ENCODE measurements around the gene TMEM120B.
A peak's percentile ranks its signal among the peaks of the same experiment; 100 is the strongest.
"Not testable (repeated sequence)": the region's sequence is repeated elsewhere in the genome, so short reads cannot be mapped to it uniquely, and the experiment has no call there.

The TMEM120B gene

DNA sequence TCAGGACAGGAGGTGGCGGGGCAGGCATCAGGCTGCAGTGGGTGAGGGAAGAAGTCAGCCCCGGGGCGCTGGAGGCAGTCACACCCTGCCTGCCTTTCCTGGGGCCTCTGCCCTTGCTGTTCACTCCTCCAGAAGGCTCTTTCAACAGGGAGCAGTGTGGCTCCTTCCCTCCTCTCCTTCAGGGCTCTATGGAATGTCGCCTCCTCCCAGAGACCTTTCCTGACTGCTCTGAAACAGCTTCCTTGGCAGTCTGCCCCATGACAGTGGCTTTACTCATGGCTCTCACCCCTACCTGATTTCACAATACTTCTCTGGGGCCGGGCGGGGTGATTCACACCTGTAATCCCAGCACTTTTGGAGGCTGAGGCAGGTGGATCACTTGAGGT lies 73.9 kb downstream of the TMEM120B start:
- CTCF ChIA-PET, result interaction anchor here (0.7 to 1.0 kb wide), 2 partner anchors 9 to 16 kb away, joined by 3 to 5 read pairs; no protein-coding TSS in a partner anchor
- peak overlapping the region; percentile 90 for H3K27ac ChIP-seq
- peak; percentile 89 for DNase-seq (ENCODE audit: low spot score)
- TF ChIP-seq, protein P1, sequence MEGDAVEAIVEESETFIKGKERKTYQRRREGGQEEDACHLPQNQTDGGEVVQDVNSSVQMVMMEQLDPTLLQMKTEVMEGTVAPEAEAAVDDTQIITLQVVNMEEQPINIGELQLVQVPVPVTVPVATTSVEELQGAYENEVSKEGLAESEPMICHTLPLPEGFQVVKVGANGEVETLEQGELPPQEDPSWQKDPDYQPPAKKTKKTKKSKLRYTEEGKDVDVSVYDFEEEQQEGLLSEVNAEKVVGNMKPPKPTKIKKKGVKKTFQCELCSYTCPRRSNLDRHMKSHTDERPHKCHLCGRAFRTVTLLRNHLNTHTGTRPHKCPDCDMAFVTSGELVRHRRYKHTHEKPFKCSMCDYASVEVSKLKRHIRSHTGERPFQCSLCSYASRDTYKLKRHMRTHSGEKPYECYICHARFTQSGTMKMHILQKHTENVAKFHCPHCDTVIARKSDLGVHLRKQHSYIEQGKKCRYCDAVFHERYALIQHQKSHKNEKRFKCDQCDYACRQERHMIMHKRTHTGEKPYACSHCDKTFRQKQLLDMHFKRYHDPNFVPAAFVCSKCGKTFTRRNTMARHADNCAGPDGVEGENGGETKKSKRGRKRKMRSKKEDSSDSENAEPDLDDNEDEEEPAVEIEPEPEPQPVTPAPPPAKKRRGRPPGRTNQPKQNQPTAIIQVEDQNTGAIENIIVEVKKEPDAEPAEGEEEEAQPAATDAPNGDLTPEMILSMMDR (conservative IDR thresholded peaks at IDR 0.05; ENCODE audit: low read depth), result no peak
- POLR2A ChIA-PET (ENCODE audit: low non-redundant PET), result interaction anchor here (1.0 kb wide), 1 partner anchor 102 kb away, joined by 3 read pairs; the partner anchor contains the start of gene PSMD9

DNA sequence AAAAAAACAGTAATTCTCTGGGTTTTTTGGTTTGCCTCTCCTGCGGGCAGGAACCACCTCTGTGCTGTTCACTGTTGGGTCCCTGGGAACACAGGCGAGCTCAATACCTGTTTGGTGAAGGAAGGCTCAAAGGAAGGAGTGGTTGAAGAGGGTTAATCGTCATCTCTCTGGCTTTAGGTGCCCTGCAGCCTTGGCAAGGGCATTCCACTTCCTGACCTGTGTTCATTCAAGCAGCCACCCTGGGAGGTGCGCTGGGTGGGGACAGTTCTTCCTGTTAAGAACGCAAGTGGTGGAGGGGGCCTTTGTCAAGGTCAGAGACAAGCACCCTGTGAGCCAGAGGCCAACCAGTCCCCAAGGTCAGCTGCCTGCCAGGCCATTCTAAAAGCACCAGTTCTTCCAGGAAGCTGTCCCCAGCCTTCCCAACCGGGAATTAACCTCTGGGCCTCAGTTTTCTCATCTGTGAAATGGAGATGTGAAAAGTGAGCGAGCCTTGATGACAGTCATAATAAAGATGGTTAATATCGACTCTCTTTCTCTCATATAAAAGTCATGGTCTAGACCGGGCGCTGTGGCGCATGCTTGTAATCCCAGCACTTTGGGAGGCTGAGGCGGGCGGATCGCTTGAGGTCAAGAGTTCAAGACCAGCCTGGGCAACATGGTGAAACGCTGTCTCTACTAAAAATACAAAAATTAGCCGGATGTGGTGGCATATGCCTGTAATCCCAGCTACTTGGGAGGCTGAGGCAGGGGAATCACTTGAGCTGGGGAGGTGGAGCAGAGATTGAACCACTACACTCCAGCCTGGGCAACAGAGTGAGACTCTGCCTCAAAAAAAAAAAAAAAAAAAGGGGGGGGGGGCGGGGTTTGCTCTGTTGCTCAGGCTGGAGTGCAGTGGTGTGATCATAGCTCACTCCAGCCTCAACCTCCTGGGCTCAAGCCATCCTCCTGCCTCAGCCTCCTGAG lies 74.8 kb downstream of the TMEM120B start:
- POLR2A ChIA-PET (ENCODE audit: low non-redundant PET), result interaction anchor here (1.0 kb wide), 1 partner anchor 101 kb away, joined by 3 read pairs; the partner anchor contains the start of gene PSMD9
- DNase-seq (ENCODE audit: low spot score), result no peak
- CTCF ChIA-PET, result interaction anchor here (0.6 to 1.0 kb wide), 3 partner anchors 8 to 17 kb away, joined by 3 to 8 read pairs (median 5); no protein-coding TSS in a partner anchor
- H3K27ac ChIP-seq, result peak overlapping the region; percentile 90
- TF ChIP-seq, protein P1 (conservative IDR thresholded peaks at IDR 0.05; ENCODE audit: low read depth), result no peak

DNA sequence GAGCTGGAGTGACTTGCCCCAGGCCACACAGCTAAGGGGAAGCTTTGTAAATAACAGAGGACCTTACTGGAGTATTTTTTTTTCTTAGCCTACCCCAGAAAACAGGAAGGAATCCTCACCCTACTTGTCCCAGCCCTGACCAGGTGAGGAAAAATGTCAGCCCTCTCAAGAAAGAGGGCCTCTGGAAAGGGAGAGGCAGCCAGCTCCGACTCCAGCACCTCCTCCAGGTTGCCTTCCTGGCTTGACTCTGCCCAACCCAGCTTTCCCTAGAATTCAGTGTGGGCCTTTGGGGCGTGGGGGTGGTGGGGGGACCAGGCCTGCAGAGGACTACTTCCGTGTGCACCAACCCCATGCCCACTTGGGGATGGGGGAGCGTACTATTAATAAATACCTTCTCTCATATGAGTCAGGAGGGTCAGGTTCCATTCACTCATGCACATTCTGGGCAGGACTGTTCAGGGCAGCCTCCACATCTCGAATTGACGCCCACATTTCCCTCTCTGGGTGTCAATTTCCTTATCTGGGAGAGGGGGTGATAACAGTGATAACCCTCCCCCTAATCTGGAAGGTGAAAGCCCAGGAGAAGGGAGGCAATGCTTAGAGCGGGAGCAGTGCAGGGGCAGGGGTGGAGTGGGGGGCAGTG lies 75.7 kb downstream of the TMEM120B start:
- ChIA-PET CTCF (interaction anchor here (0.6 kb wide), 1 partner anchor 12 kb away, joined by 8 read pairs; no protein-coding TSS in a partner anchor), POLR2A (ENCODE audit: low non-redundant PET) (no interaction called here)
- TF ChIP-seq, protein P1 (conservative IDR thresholded peaks at IDR 0.05; ENCODE audit: low read depth), result no peak
- DNase-seq (ENCODE audit: low spot score), result no peak
- 0 out of 2 replicates have a peak overlapping the region, but pooled peaks have one; percentile 4 for H3K27ac ChIP-seq

DNA sequence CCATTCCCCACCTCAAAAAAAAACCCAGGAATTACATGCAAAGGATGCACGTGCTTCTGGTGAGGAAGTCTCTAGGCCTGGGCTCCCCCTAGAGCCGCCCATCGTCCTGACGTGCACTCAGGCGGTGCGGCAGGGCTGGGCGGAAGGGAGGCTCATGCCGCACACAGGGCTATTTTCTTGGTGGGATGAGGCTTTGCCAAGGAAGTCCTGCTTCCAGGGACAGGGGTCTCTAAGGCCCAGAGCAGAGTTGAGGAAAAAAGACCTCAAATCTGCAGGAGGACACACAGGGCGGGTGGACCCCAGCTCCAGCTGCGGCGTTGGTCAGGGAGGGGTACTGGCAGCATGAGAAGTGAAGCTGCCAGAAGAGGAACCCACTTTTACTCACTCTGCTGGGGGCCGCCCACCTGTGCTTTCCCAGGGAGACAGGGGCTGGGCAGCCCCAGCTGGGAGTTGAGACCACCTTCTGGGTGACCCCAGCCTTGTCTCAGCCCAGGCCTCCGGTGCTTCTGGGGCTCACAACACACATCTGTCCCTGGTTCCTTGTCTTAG lies 76.8 kb downstream of the TMEM120B start:
- DNase-seq (ENCODE audit: low spot score), result no peak
- TF ChIP-seq, protein P1 (conservative IDR thresholded peaks at IDR 0.05; ENCODE audit: low read depth), result no peak
- ChIA-PET CTCF (interaction anchor here (0.6 to 1.0 kb wide), 2 partner anchors 22 to 83 kb away, joined by 3 read pairs; no protein-coding TSS in a partner anchor), POLR2A (ENCODE audit: low non-redundant PET) (no interaction called here)
- H3K27ac ChIP-seq, result peak overlapping the region; percentile 27

DNA sequence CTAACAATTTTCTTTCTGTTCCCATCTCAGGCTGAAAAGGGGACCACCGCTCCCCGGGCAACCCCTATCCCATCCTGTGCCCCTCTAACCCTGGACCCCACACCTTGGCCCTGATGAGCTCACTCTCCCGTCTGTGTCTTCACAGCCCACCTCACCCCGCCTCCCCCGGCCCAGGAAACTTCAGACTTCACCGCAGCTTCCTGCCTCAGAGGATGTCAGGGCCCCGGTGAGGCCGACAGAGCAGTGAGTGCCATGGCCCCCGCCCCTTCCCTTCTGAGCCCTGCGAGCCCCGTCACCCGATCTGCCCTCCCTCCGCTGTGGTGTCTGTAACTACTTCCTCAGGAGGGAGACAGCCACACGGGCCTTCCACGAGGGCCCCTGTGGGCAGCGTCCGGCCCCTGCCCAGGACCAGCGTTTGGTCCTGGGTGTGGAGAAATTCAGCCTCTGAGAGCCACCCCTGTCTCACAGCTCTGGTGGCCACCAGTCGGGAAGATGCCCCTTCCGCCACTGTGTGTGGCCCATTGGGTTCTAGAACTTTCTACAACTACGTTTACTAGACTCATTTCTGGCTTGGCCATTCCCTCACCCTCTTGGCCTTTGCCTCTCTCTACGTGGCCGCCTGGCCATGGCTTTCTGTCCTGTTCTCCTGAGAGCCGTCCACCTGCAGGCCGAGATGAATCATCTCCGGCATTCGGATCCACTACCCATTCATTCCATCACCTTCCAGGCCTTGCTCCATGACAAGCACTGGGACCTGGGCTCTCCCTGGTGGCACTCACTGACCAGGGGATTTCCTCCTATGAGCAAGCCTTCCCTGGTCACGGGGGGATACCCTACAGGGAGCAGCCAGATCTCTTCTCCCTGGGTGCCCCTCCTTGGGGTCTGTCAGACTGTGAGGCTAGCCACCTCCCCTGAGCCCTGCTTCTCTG lies 77.5 kb downstream of the TMEM120B start:
- TF ChIP-seq, protein P1 (conservative IDR thresholded peaks at IDR 0.05; ENCODE audit: low read depth), result no peak
- peak overlapping the region; percentile 27 for H3K27ac ChIP-seq
- CTCF ChIA-PET, result interaction anchor here (0.6 to 1.0 kb wide), 2 partner anchors 21 to 84 kb away, joined by 3 read pairs; no protein-coding TSS in a partner anchor
- DNase-seq (ENCODE audit: low spot score), result no peak
- POLR2A ChIA-PET (ENCODE audit: low non-redundant PET), result no interaction called here

DNA sequence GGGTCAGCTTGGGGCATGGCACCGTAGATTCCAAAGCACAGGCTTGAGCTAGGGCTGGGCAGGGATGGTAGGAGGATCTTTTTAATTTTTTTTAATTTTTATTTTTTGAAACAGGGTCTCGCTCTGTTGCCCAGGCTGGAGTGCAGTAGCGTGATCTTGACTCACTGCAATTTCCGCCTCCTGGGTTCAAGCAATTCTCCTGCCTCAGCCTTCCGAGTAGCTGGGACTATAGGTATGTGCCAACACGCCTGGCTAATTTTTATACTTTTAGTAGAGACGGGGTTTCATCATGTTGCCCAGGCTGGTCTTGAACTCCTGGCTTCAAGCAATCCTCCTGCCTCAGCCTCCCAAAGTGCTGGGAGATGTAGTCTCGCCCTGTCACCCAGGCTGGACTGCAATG lies 78.2 kb downstream of the TMEM120B start:
- CTCF ChIA-PET, result interaction anchor here (1.0 kb wide), 1 partner anchor 21 kb away, joined by 4 read pairs; no protein-coding TSS in a partner anchor
- DNase-seq (ENCODE audit: low spot score); POLR2A ChIA-PET (ENCODE audit: low non-redundant PET); H3K27ac ChIP-seq: not testable (repeated sequence)
